Astrocyte (in vitro differentiated cells and primary cell): ENCODE results near the gene LITAF. TPM values are rescaled to one million over a fixed set of nuclear protein-coding genes. Genes with fewer than 3 reads are reported as not detected.

Source experiments
- DNase-seq: peaks from one replicate; pipeline ENCODE4 v3.0.0-alpha.2; 2010; ENCODE audit warnings: low read depth
- FAIRE-seq: peaks from 2 replicates; lab custom pipeline; 2011; peaks lifted over from hg19 to GRCh38; lab: Jason Lieb, UNC
- H2AFZ ChIP-seq: 2 replicates; pipeline ENCODE4 v1.6.0; 2012; ENCODE audit warnings: low read depth, low read length, inconsistent platforms
- H3K27ac ChIP-seq: 2 replicates; pipeline ENCODE4 v1.5.1; 2011; ENCODE audit warnings: low read depth, low read length, inconsistent platforms
- H3K27me3 ChIP-seq: 2 replicates; pipeline ENCODE4 v1.6.0; 2011; ENCODE audit warnings: low read length, inconsistent platforms; ENCODE audit not compliant: insufficient read depth
- H3K36me3 ChIP-seq: 2 replicates; pipeline ENCODE4 v1.5.1; 2011; ENCODE audit warnings: low read length, inconsistent platforms; ENCODE audit not compliant: insufficient read depth
- H3K4me1 ChIP-seq: 2 replicates; pipeline ENCODE4 v1.5.1; 2011; ENCODE audit warnings: low read length, inconsistent platforms; ENCODE audit not compliant: insufficient read depth
- H3K4me2 ChIP-seq: 2 replicates; pipeline ENCODE4 v1.6.0; 2012; ENCODE audit warnings: low read length, inconsistent platforms
- H3K4me3 ChIP-seq: 2 replicates; pipeline ENCODE4 v1.5.1; 2011; ENCODE audit warnings: low read depth, mild to moderate bottlenecking, low read length, inconsistent platforms; ENCODE audit not compliant: insufficient read depth
- H3K79me2 ChIP-seq: 2 replicates; pipeline ENCODE4 v1.6.0; 2012; ENCODE audit warnings: mild to moderate bottlenecking, low read length, inconsistent platforms; ENCODE audit not compliant: insufficient read depth
- H3K9ac ChIP-seq: 2 replicates; pipeline ENCODE4 v1.6.0; 2012; ENCODE audit warnings: mild to moderate bottlenecking, low read length, inconsistent platforms
- H3K9me3 ChIP-seq: 2 replicates; pipeline ENCODE4 v1.5.1; 2012; ENCODE audit warnings: low read depth, mild to moderate bottlenecking, low read length, inconsistent platforms; ENCODE audit not compliant: insufficient read depth
- H4K20me1 ChIP-seq: 2 replicates; pipeline ENCODE4 v1.6.0; 2012; ENCODE audit warnings: low read length, inconsistent platforms; ENCODE audit not compliant: insufficient read depth
- H3K27ac Mint-ChIP-seq: one replicate; pipeline ENCODE4 v1.8.0; 2021; ENCODE audit warnings: mild to moderate bottlenecking, mixed read lengths; ENCODE audit not compliant: unreplicated experiment
- H3K27me3 Mint-ChIP-seq: one replicate; pipeline ENCODE4 v1.8.0; 2021; ENCODE audit warnings: low read depth, mixed read lengths; ENCODE audit not compliant: unreplicated experiment
- H3K36me3 Mint-ChIP-seq: one replicate; pipeline ENCODE4 v1.8.0; 2021; ENCODE audit warnings: low read depth, mixed read lengths; ENCODE audit not compliant: unreplicated experiment
- H3K4me1 Mint-ChIP-seq: one replicate; pipeline ENCODE4 v1.8.0; 2021; ENCODE audit warnings: low read depth, mixed read lengths; ENCODE audit not compliant: unreplicated experiment
- H3K4me3 Mint-ChIP-seq: one replicate; pipeline ENCODE4 v1.8.0; 2021; ENCODE audit warnings: mild to moderate bottlenecking, moderate library complexity, mixed read lengths; ENCODE audit not compliant: unreplicated experiment
- H3K9me3 Mint-ChIP-seq: one replicate; pipeline ENCODE4 v1.8.0; 2021; ENCODE audit warnings: mild to moderate bottlenecking, mixed read lengths; ENCODE audit not compliant: unreplicated experiment
- EZH2 ChIP-seq: IDR thresholded peaks from 2 replicates; pipeline ENCODE4 v1.6.1; 2012; ENCODE audit warnings: mild to moderate bottlenecking, low read length, inconsistent platforms; ENCODE audit not compliant: insufficient read depth
- total RNA-seq: library from RNA; stranded (reverse); gene quantifications from 2 replicates; pipeline ENCODE4 v1.2.1, GENCODE V29; 2021
- TF ChIP-seq, protein P1 (sequence below): IDR thresholded peaks from 2 replicates; pipeline ENCODE4 v1.5.1; 2011; ENCODE audit warnings: low read depth, mild to moderate bottlenecking, inconsistent platforms, low read length, moderate library complexity; ENCODE audit not compliant: insufficient read depth

LITAF gene
- total RNA-seq, 1 donor from 2014 or later: 113 TPM

DNA sequence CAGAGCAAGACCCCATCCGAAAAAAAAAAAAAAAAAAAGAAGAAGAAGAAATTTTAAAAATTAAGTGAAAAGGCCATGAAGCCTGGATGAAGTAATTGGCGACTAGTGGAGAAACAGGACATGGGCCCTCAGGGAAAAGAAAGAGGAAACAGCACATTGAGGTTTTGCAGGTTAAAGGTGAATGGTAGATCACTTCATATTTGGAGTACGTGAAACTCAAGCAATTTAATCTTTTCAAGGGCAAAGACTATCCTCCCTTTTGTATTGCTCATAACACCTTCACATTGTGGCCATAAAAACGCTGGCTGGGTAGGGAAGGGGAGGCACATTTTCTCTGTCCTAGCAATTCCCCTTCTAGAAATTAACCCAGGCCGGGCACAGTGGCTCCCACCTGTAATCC lies 53.1 kb downstream of the LITAF start:
- Mint-ChIP-seq H3K27ac (no peak overlapping the region), H3K27me3 (peaks cover 6% of the 10 kb centered on the region), H3K9me3 (no peaks in the 10 kb centered on the region), H3K36me3 (no peaks in the 10 kb centered on the region), H3K4me3 (no peak overlapping the region), H3K4me1 (peaks cover 7% of the 10 kb centered on the region)
- H3K27ac ChIP-seq: no peak overlapping the region
- H3K4me2 ChIP-seq: no peak overlapping the region
- no peak overlapping the region for H3K4me3 ChIP-seq
- H3K9me3 ChIP-seq: no peaks in the 10 kb centered on the region
- H3K4me1 ChIP-seq: peaks cover 3% of the 10 kb centered on the region
- H4K20me1 ChIP-seq: no peaks in the 10 kb centered on the region
- DNase-seq (no peak), FAIRE-seq (no peak)
- no peak overlapping the region for H2AFZ ChIP-seq
- H3K27me3 ChIP-seq: no peaks in the 10 kb centered on the region
- no peak for TF ChIP-seq EZH2
- TF ChIP-seq, protein P1, sequence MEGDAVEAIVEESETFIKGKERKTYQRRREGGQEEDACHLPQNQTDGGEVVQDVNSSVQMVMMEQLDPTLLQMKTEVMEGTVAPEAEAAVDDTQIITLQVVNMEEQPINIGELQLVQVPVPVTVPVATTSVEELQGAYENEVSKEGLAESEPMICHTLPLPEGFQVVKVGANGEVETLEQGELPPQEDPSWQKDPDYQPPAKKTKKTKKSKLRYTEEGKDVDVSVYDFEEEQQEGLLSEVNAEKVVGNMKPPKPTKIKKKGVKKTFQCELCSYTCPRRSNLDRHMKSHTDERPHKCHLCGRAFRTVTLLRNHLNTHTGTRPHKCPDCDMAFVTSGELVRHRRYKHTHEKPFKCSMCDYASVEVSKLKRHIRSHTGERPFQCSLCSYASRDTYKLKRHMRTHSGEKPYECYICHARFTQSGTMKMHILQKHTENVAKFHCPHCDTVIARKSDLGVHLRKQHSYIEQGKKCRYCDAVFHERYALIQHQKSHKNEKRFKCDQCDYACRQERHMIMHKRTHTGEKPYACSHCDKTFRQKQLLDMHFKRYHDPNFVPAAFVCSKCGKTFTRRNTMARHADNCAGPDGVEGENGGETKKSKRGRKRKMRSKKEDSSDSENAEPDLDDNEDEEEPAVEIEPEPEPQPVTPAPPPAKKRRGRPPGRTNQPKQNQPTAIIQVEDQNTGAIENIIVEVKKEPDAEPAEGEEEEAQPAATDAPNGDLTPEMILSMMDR: no peak
- H3K9ac ChIP-seq: no peak overlapping the region
- no peaks in the 10 kb centered on the region for H3K79me2 ChIP-seq
- no peaks in the 10 kb centered on the region for H3K36me3 ChIP-seq

DNA sequence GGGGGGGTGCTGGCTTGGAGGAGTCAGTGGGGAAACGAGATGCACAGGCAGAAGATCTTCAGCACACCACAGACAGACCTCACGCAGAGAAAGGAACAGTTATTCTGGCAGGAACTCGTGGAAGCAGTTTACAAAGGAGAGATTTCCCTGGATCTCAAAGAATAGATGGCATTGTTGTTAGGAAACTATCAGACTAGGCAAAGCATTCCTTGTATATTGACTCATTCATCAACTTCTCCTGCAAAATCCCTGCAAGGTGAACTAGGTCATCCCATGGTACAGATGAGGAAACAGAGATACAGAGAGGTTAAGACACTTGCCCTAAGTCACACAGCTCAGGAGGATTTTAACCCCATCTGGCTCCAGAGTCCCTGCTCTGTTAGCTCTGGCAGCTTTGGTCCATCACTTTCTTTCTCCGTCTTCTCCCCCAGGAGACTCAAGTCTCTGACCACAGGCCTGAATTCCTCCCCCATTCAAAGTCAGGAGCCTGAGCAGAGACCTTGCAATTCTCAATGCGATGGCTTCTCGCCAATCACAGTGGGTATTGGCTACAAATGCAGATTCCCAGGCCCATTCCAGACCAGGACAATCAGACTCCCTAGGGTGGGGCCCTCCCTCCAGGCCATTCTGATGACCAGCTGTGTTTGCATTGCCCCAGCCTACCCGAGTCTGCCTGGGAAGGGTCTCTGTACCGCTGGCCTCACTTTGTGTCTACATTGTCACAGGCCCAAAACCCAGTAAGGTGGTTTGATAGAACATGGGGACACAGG lies 56.4 kb downstream of the LITAF start:
- Histone ChIP-seq H3K79me2 (no peaks in the 10 kb centered on the region), H3K4me3 (no peak overlapping the region), H3K9ac (no peak overlapping the region), H3K4me1 (peaks cover 3% of the 10 kb centered on the region), H3K4me2 (no peak overlapping the region), H4K20me1 (no peaks in the 10 kb centered on the region), H3K27me3 (peaks cover 17% of the 10 kb centered on the region), H3K9me3 (no peaks in the 10 kb centered on the region), H3K27ac (no peak overlapping the region), H3K36me3 (no peaks in the 10 kb centered on the region), H2AFZ (no peak overlapping the region)
- TF ChIP-seq, protein P1: no peak
- TF ChIP-seq EZH2: no peak
- DNase-seq (no peak), FAIRE-seq (no peak)
- no peak overlapping the region for H3K27ac Mint-ChIP-seq
- H3K36me3 Mint-ChIP-seq: no peaks in the 10 kb centered on the region
- H3K4me1 Mint-ChIP-seq: peaks cover 7% of the 10 kb centered on the region
- H3K4me3 Mint-ChIP-seq: no peak overlapping the region
- no peaks in the 10 kb centered on the region for H3K9me3 Mint-ChIP-seq
- peaks cover 12% of the 10 kb centered on the region for H3K27me3 Mint-ChIP-seq

DNA sequence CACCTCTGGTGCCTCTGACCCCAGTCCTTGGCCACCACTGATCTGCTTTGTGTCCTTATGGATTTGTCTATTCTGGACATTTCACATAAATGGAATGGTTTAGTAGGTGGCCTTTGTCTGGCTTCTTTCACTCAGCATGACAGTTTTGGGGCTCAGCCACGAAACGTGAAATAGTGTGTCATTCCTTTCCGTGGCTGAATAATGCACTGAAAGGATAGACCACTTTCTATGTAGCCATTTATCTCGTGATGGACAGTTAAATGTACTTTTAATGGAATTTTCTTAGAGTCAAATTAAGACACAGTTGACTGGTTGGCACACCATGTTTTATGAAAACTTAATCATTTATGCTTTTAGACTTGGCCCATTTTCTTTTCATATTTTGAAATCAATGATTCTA lies 57.4 kb downstream of the LITAF start:
- no peaks in the 10 kb centered on the region for H3K9me3 Mint-ChIP-seq
- no peak overlapping the region for H3K9ac ChIP-seq
- no peak overlapping the region for H3K4me3 ChIP-seq
- no peak overlapping the region for H3K27ac ChIP-seq
- H3K79me2 ChIP-seq: no peaks in the 10 kb centered on the region
- H3K4me1 ChIP-seq: peaks cover 3% of the 10 kb centered on the region
- H3K9me3 ChIP-seq: no peaks in the 10 kb centered on the region
- peaks cover 20% of the 10 kb centered on the region for H3K27me3 ChIP-seq
- DNase-seq (no peak), FAIRE-seq (no peak)
- no peaks in the 10 kb centered on the region for H3K36me3 ChIP-seq
- no peak overlapping the region for H2AFZ ChIP-seq
- H4K20me1 ChIP-seq: no peaks in the 10 kb centered on the region
- TF ChIP-seq, protein P1: no peak
- TF ChIP-seq EZH2: no peak
- H3K4me3 Mint-ChIP-seq: no peak overlapping the region
- H3K4me2 ChIP-seq: no peak overlapping the region
- peaks cover 7% of the 10 kb centered on the region for H3K4me1 Mint-ChIP-seq
- peaks cover 6% of the 10 kb centered on the region for H3K27me3 Mint-ChIP-seq
- H3K27ac Mint-ChIP-seq: no peak overlapping the region
- no peaks in the 10 kb centered on the region for H3K36me3 Mint-ChIP-seq
